Measurements from ENCODE around the gene SLC22A14.

GRCh38 chr3:38275658-38276057 is 6.4 kb upstream of the SLC22A14 start:
- TF ChIP-seq CTCF (IDR thresholded peaks at IDR 0.05) (no peak), E2F1 (CRISPR knock-in tag; IDR thresholded peaks at IDR 0.05) (no peak), NFYB (CRISPR knock-in tag; conservative IDR thresholded peaks at IDR 0.05; ENCODE audit: low read depth) (no peak), SP1 (CRISPR knock-in tag; conservative IDR thresholded peaks at IDR 0.05) (no peak), USF1 (CRISPR knock-in tag; IDR thresholded peaks at IDR 0.05) (no peak), CREM (CRISPR knock-in tag; IDR thresholded peaks at IDR 0.05) (no peak)
